ENCODE data around the gene RGS10.

GRCh38 chr10:119539359-119539825 lies 3.1 kb downstream of the RGS10 start:
- TF ChIP-seq, protein P1, sequence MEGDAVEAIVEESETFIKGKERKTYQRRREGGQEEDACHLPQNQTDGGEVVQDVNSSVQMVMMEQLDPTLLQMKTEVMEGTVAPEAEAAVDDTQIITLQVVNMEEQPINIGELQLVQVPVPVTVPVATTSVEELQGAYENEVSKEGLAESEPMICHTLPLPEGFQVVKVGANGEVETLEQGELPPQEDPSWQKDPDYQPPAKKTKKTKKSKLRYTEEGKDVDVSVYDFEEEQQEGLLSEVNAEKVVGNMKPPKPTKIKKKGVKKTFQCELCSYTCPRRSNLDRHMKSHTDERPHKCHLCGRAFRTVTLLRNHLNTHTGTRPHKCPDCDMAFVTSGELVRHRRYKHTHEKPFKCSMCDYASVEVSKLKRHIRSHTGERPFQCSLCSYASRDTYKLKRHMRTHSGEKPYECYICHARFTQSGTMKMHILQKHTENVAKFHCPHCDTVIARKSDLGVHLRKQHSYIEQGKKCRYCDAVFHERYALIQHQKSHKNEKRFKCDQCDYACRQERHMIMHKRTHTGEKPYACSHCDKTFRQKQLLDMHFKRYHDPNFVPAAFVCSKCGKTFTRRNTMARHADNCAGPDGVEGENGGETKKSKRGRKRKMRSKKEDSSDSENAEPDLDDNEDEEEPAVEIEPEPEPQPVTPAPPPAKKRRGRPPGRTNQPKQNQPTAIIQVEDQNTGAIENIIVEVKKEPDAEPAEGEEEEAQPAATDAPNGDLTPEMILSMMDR (IDR thresholded peaks at IDR 0.05), result no peak
- TF ChIP-seq POLR2A (IDR thresholded peaks at IDR 0.05), result no peak
- no peak for TF ChIP-seq EP300 (IDR thresholded peaks at IDR 0.05)

All from upper lobe of left lung (tissue), 4 donors.